HuH-7 (cell line): ENCODE results near the gene TXLNG.
"Not testable (repeated sequence)": the region's sequence is repeated elsewhere in the genome, so short reads cannot be mapped to it uniquely, and the experiment has no call there.

Source experiments
- DNase-seq: peaks from one replicate; pipeline ENCODE4 v3.0.0; 2011; ENCODE audit warnings: low spot score

TXLNG gene

DNA sequence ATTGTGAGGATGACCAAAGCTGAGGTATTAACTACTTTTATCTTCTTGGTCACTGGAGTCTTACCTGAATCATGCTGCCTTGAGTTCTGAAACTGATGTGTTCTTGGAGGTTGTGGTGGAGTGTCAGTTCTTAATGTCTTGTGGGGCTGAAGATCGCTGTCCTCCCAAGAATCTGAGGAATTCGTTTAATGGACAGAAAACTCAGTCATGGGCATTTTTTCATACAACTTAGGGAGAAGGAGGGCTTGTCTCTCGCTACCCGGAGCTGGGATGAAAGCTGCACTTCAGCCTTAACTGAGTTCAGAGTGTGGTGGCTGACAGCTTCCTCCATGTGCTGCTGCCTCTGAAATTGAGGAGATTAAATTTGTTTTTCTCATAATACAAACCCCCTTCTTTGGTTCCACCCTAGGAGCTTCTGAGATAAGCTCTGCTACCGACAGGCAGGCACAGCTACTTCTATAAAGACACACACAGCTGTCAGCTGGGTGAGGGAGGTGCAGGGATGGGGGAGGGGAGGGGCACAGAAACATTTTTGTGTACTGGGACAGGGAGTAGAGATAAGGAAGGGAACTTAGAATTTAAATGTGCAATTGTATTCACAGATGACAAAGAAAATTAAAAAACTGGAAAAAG lies 53.1 kb downstream of the TXLNG start:
- DNase-seq: no peak

- no peak for DNase-seq
These were observed 53.7 kb downstream of the TXLNG start for GRCh38 chrX:16839852-16840460.

- DNase-seq: no peak
These were observed 56.4 kb downstream of the TXLNG start for GRCh38 chrX:16842684-16843083.

DNA sequence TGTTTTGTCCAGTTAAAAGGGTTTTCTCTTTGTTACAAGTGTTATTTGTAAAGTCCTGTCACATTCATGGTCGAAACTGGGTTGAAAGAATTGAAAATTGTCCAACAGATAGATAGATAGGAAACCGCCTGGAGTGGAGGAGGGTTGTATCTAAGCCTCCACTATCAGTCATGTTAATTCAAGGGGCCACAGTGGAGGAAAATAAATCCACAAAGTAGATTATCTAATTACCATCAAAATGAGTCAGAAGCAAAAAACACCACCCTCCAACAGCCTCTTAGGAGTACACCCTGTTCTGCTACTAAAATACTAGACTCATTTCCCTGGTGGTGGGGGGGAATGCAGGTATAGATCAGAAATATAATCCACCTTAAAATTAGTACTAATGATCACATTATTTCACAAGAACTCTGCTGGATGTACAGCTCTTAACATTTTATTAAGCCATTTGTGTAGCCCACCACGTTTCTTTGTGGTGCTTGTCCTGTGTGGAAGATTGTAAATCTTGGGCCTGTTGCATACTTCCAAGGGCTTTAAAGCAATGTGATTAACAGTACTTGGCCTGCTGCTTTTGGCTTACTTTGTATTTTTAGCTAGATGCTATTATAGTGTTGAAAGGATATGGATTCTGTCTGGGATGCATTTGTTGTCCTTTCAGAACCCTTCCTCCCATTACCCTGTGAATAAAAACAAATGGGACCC lies 57.1 kb downstream of the TXLNG start:
- DNase-seq: no peak

- DNase-seq: no peak
These were observed 59.4 kb downstream of the TXLNG start for GRCh38 chrX:16845686-16846085.

DNA sequence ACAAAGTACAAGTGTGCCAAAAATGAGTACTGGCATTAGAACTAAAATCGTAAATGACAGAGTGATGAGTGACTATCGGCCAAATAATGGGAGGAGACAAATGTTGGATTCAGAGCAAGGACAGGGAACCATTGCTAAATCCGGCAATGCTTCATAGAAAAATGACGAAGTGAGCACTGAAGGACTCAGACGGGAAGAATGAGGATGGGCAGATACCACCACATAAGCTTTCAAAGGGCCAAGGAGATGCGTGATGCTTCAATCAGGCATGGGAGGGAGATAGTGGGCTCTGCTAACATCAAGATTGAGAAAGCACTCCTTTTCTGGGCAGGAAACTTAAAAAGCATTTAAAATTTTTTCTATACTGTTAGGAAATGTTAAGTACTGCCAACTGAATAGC lies 62.3 kb downstream of the TXLNG start:
- no peak for DNase-seq

DNA sequence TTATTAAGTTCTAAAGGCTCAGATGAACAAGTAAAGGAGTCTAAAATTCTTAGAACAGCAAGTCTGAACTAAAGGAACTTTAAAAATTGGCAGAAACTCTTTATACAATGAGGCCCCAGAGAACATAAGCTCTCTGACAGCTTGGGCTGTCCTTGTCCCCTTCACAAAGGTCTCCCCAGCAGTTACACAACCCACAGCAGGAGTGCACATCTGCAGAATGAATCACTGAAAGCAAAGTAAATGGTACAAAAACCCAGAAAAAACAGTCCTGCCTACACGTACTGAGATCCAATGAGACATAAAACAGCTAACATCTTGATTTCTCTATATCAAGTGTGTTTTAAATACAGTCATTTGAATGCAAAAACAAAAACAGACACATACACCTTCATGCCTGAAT lies 65.2 kb downstream of the TXLNG start:
- no peak for DNase-seq

- no peak for DNase-seq
These were observed 65.6 kb downstream of the TXLNG start for GRCh38 chrX:16851827-16852226.

DNA sequence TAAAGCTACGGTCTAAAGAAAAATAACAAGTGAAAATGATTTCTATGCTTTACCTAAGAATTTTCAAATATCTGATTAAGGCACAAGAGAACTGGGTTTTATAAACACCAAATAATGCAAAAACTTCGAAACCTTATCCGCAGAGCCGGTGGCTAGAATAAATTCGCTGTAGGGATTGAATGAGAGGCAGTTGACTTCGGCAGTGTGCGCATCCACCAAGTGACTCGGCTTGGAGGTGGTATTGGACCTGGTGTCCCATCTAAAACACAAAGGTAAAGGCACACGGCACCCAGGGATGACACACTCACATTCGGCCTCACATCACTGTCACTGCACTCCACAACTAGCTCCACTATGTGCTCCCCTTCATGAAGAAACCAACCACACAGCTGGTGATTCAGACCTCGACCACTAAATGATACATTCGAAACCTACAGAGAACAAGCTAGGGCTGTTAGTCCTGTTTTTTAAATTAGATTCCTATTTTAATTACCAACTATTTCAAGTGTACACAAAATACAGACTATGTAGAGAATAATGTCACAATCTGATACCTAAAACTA lies 66.4 kb downstream of the TXLNG start:
- no peak for DNase-seq

DNA sequence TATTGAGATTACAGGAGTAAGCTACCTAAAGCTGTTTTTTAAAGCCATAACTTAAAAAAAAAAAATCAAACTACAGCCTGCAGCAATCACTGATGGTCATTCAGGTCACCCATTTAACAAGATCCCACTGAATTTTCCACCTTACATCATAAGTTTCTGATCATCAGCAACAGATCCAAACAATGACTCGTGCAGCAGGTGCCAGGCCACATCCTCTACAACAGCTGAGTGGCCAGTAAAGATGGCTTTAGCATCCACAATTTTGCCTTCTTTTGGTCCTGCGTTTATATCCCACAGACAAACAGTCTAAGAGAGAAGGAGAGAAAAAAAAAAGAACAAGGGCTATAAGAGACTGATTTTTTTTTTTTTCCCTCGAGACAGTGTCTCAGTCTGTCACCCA lies 67.3 kb downstream of the TXLNG start:
- DNase-seq: no peak

DNA sequence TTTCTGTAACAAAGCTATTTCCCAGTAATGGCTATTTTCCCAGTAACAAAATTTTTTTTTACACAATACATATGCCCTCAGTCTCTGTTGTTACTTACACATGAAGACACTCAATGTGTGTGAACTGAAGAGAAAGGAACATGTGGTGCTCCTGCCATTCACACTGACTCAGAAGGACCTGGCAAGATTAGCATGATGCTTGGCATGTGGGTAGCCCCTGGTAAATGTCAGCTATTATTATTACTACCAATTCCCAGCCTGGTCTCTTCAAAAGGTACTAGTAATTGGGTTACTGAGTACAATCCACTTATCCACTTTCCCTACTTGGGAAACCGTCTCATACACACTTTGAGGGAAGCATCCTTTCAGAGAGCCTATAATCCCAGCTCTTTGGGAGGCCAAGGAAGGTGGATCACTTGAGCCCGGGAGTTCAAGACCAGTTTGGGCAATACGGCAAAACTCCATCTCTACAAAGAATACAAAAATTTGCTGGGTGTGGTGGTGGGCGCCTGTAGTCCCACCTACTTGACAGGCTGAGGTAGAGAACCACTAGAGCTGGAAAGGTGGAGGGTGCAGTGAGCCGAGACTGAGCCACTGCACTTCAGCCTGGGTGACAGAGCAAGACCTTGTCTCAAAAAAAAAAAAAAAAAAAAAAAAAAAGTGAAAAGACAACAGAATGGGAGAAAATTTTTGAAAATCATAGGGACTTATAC lies 69.3 kb downstream of the TXLNG start:
- no peak for DNase-seq

- not testable (repeated sequence) for DNase-seq
These were observed 69.8 kb downstream of the TXLNG start for GRCh38 chrX:16856076-16856404.

DNA sequence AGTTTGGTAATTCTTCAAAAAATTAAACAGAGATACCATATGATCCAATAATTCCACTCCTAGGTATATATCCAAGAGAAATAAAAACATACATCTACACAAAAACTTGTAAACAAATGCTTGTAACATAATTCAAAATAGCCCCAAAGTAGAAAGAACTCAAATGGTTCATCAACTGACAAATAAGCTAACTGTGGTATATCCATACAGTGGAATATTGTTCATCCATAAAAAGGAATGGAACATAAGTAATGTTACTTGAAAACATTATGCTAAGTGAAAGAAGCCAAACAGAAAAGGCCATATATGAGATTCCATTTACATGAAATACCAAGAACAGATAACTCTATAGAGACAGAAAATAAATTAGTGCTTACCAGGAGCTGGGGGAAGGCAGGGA lies 70.5 kb downstream of the TXLNG start:
- DNase-seq: no peak

GRCh38 chrX:16862829-16863228 lies 76.6 kb downstream of the TXLNG start:
- no peak for DNase-seq

- no peak for DNase-seq
These were observed 81.7 kb downstream of the TXLNG start for GRCh38 chrX:16867947-16868346.

GRCh38 chrX:16868920-16869319 lies 82.7 kb downstream of the TXLNG start:
- DNase-seq: no peak

GRCh38 chrX:16869393-16870094 lies 83.3 kb downstream of the TXLNG start:
- DNase-seq: no peak

GRCh38 chrX:16870095-16870861 lies 84.0 kb downstream of the TXLNG start, which contains the start of gene RBBP7:
Gene RBBP7 (minus strand): TSS chrX:16870362. CDS start chrX:16870053, 309 bp downstream.
- DNase-seq: peak; percentile 59

DNA sequence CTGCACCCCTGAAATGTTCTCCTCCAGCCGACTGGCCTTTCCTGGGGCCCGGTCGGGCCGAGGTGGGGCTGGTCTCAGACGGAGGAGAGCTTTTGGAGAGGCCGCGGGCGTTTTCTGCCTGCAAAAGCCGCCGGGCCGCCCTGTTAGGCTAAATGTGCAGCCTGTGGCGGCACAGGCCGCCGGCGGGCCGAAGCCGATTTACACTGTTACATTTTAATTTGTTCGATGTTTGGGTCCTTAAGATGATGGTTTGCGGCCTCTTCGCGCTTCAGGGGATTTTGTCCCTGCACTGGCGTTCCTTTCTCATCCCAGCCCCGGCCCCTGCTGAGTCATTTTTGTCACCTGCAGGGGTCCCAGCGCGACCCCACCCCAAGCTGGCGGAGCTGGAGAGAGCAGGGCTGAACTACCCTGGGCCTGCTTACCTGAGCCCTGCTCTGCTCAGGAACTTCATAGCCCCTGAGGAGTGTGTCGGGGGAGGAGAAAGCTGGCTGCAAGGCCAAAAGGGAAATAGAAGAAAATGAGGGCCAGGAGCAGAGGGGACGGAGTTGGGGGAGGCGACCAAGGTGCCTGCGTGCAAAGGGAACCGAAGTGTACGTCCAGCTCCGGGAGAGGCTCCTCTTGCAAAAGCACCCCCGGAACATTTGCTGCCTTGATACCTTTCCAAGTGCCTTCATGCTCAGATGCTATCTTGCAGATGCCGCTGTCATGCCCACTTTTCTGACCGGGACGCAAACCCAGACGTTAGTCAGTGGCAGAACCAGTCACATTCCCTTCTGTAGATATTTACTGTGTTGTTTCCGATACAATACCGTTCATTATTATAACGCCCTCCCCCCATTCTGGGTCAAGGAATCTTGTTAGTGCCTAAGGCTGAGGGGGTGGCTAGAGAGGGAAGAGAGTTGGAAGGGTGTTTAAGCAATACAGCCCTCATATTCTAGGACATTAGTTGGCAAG lies 84.9 kb downstream of the TXLNG start:
- no peak for DNase-seq

- no peak for DNase-seq
These were observed 86.8 kb downstream of the TXLNG start for GRCh38 chrX:16873106-16873505.
